ENCODE data around the gene ANXA8L1.
"Not testable (repeated sequence)": the region's sequence is repeated elsewhere in the genome, so short reads cannot be mapped to it uniquely, and the experiment has no call there.

Gene ANXA8L1

GRCh38 chr10:46411123-46411522 lies 35.5 kb downstream of the ANXA8L1 start:
- not testable (repeated sequence) for H2AFZ ChIP-seq (ENCODE audit: low read length); H3K27ac ChIP-seq (ENCODE audit: low read depth, low read length, poor library complexity, severe bottlenecking); H3K4me1 ChIP-seq (ENCODE audit: insufficient read depth, low read length, severe bottlenecking); H3K4me3 ChIP-seq (ENCODE audit: low read depth, low read length, poor library complexity, severe bottlenecking); H3K27me3 ChIP-seq (ENCODE audit: insufficient read depth, low read length); H3K36me3 ChIP-seq (ENCODE audit: insufficient read depth, low read length); H3K9me3 ChIP-seq (ENCODE audit: low read length); H3K79me2 ChIP-seq (ENCODE audit: insufficient read depth, low read length); H3F3A ChIP-seq (ENCODE audit: insufficient read depth, low read length); H3K4me2 ChIP-seq (ENCODE audit: low read length); H3K9ac ChIP-seq (ENCODE audit: low read length); H3K9me2 ChIP-seq (ENCODE audit: low read depth, low read length); H4K20me1 ChIP-seq (ENCODE audit: insufficient read depth, low read length)

GRCh38 chr10:46412665-46413064 lies 37.1 kb downstream of the ANXA8L1 start:
- H3K27ac ChIP-seq (ENCODE audit: low read depth, low read length, poor library complexity, severe bottlenecking); H2AFZ ChIP-seq (ENCODE audit: low read length); H3K27me3 ChIP-seq (ENCODE audit: insufficient read depth, low read length); H3K36me3 ChIP-seq (ENCODE audit: insufficient read depth, low read length); H3K9me2 ChIP-seq (ENCODE audit: low read depth, low read length); H3F3A ChIP-seq (ENCODE audit: insufficient read depth, low read length); H3K79me2 ChIP-seq (ENCODE audit: insufficient read depth, low read length); H3K4me3 ChIP-seq (ENCODE audit: low read depth, low read length, poor library complexity, severe bottlenecking); H4K20me1 ChIP-seq (ENCODE audit: insufficient read depth, low read length); H3K9me3 ChIP-seq (ENCODE audit: low read length); H3K9ac ChIP-seq (ENCODE audit: low read length); H3K4me2 ChIP-seq (ENCODE audit: low read length); H3K4me1 ChIP-seq (ENCODE audit: insufficient read depth, low read length, severe bottlenecking): not testable (repeated sequence)

GRCh38 chr10:46415291-46415690 lies 39.7 kb downstream of the ANXA8L1 start:
- H3K4me1 ChIP-seq (ENCODE audit: insufficient read depth, low read length, severe bottlenecking); H4K20me1 ChIP-seq (ENCODE audit: insufficient read depth, low read length): not testable (repeated sequence)

GRCh38 chr10:46418283-46418682 lies 42.7 kb downstream of the ANXA8L1 start:
- H2AFZ ChIP-seq (ENCODE audit: low read length); H3K27me3 ChIP-seq (ENCODE audit: insufficient read depth, low read length); H3F3A ChIP-seq (ENCODE audit: insufficient read depth, low read length); H3K27ac ChIP-seq (ENCODE audit: low read depth, low read length, poor library complexity, severe bottlenecking); H3K9me3 ChIP-seq (ENCODE audit: low read length); H3K36me3 ChIP-seq (ENCODE audit: insufficient read depth, low read length); H3K79me2 ChIP-seq (ENCODE audit: insufficient read depth, low read length); H4K20me1 ChIP-seq (ENCODE audit: insufficient read depth, low read length); H3K9ac ChIP-seq (ENCODE audit: low read length); H3K4me3 ChIP-seq (ENCODE audit: low read depth, low read length, poor library complexity, severe bottlenecking); H3K4me1 ChIP-seq (ENCODE audit: insufficient read depth, low read length, severe bottlenecking); H3K9me2 ChIP-seq (ENCODE audit: low read depth, low read length); H3K4me2 ChIP-seq (ENCODE audit: low read length): not testable (repeated sequence)

More at GRCh38 chr10:46415291-46415690, 39.7 kb downstream of the ANXA8L1 start:
- not testable (repeated sequence) for H3K9me3 ChIP-seq (ENCODE audit: low read length); H2AFZ ChIP-seq (ENCODE audit: low read length); H3K36me3 ChIP-seq (ENCODE audit: insufficient read depth, low read length); H3K9ac ChIP-seq (ENCODE audit: low read length); H3K4me3 ChIP-seq (ENCODE audit: low read depth, low read length, poor library complexity, severe bottlenecking); H3K9me2 ChIP-seq (ENCODE audit: low read depth, low read length); H3K27ac ChIP-seq (ENCODE audit: low read depth, low read length, poor library complexity, severe bottlenecking); H3F3A ChIP-seq (ENCODE audit: insufficient read depth, low read length); H3K27me3 ChIP-seq (ENCODE audit: insufficient read depth, low read length); H3K4me2 ChIP-seq (ENCODE audit: low read length); H3K79me2 ChIP-seq (ENCODE audit: insufficient read depth, low read length)

GRCh38 chr10:46419570-46420379 lies 44.2 kb downstream of the ANXA8L1 start:
- not testable (repeated sequence) for H3K9ac ChIP-seq (ENCODE audit: low read length); H4K20me1 ChIP-seq (ENCODE audit: insufficient read depth, low read length); H3K4me2 ChIP-seq (ENCODE audit: low read length); H3K79me2 ChIP-seq (ENCODE audit: insufficient read depth, low read length); H3K4me1 ChIP-seq (ENCODE audit: insufficient read depth, low read length, severe bottlenecking); H3F3A ChIP-seq (ENCODE audit: insufficient read depth, low read length); H2AFZ ChIP-seq (ENCODE audit: low read length); H3K27me3 ChIP-seq (ENCODE audit: insufficient read depth, low read length); H3K9me3 ChIP-seq (ENCODE audit: low read length); H3K9me2 ChIP-seq (ENCODE audit: low read depth, low read length); H3K36me3 ChIP-seq (ENCODE audit: insufficient read depth, low read length); H3K27ac ChIP-seq (ENCODE audit: low read depth, low read length, poor library complexity, severe bottlenecking); H3K4me3 ChIP-seq (ENCODE audit: low read depth, low read length, poor library complexity, severe bottlenecking)

GRCh38 chr10:46423550-46423949 lies 48.0 kb downstream of the ANXA8L1 start:
- not testable (repeated sequence) for H3K27me3 ChIP-seq (ENCODE audit: insufficient read depth, low read length); H2AFZ ChIP-seq (ENCODE audit: low read length); H3K4me2 ChIP-seq (ENCODE audit: low read length); H3K4me1 ChIP-seq (ENCODE audit: insufficient read depth, low read length, severe bottlenecking); H3K9ac ChIP-seq (ENCODE audit: low read length); H3K4me3 ChIP-seq (ENCODE audit: low read depth, low read length, poor library complexity, severe bottlenecking); H3K9me2 ChIP-seq (ENCODE audit: low read depth, low read length); H3K9me3 ChIP-seq (ENCODE audit: low read length); H3K36me3 ChIP-seq (ENCODE audit: insufficient read depth, low read length); H3K79me2 ChIP-seq (ENCODE audit: insufficient read depth, low read length); H3K27ac ChIP-seq (ENCODE audit: low read depth, low read length, poor library complexity, severe bottlenecking); H3F3A ChIP-seq (ENCODE audit: insufficient read depth, low read length); H4K20me1 ChIP-seq (ENCODE audit: insufficient read depth, low read length)

DNA sequence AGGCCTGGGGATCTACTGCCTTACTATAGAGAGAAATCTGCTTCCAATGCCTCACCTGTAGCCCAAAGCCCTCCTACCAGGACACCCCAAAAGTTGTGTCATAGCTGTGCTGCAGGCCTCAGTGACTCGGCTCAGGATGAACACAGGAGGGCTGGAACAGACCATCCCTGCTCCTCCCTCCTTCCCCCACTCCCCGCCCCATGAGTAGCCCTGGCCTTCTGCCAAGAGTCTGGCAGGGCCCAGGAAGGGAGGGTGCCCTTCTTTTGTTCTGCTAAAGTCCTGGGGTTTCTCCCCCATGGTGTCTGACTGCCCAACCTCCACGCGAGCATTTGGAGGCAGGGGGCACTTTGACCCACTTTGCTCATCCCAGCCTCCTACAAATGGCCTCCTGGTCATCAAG lies 65.4 kb downstream of the ANXA8L1 start:
- not testable (repeated sequence) for H3K9ac ChIP-seq (ENCODE audit: low read length); H3K27me3 ChIP-seq (ENCODE audit: insufficient read depth, low read length); H4K20me1 ChIP-seq (ENCODE audit: insufficient read depth, low read length); H3K4me3 ChIP-seq (ENCODE audit: low read depth, low read length, poor library complexity, severe bottlenecking); H3K79me2 ChIP-seq (ENCODE audit: insufficient read depth, low read length); H3K9me2 ChIP-seq (ENCODE audit: low read depth, low read length); H2AFZ ChIP-seq (ENCODE audit: low read length); H3F3A ChIP-seq (ENCODE audit: insufficient read depth, low read length); H3K4me1 ChIP-seq (ENCODE audit: insufficient read depth, low read length, severe bottlenecking); H3K4me2 ChIP-seq (ENCODE audit: low read length); H3K9me3 ChIP-seq (ENCODE audit: low read length); H3K27ac ChIP-seq (ENCODE audit: low read depth, low read length, poor library complexity, severe bottlenecking); H3K36me3 ChIP-seq (ENCODE audit: insufficient read depth, low read length)
